Neural cell (in vitro differentiated cells): ENCODE results near the gene CLEC5A.

ENCODE experiments used
- EP300 ChIP-seq: fragments of 450-650 bp; conservative IDR thresholded peaks from 2 replicates; pipeline ENCODE4 v1.6.1; 2014; ENCODE audit warnings: antibody characterized with exemption, mild to moderate bottlenecking, moderate library complexity; ENCODE audit not compliant: poor library complexity, severe bottlenecking
- EZH2 ChIP-seq: fragments of 200-600, 300-800 bp; shearing (Covaris generic), sonication (generic); IDR thresholded peaks from 2 replicates; pipeline ENCODE4 v1.6.1; 2014; ENCODE audit warnings: antibody characterized with exemption, low read length, borderline replicate concordance, mild to moderate bottlenecking; ENCODE audit not compliant: insufficient read depth, poor library complexity, severe bottlenecking
- MXI1 ChIP-seq: fragments of 450-650 bp; conservative IDR thresholded peaks from 2 replicates; pipeline ENCODE4 v1.6.1; 2014; ENCODE audit warnings: antibody characterized with exemption, mild to moderate bottlenecking; ENCODE audit not compliant: poor library complexity, severe bottlenecking
- POLR2AphosphoS5 ChIP-seq: IDR thresholded peaks from 2 replicates; pipeline ENCODE4 v1.6.1; 2012
- RAD21 ChIP-seq: fragments of 450-650 bp; conservative IDR thresholded peaks from 2 replicates; pipeline ENCODE4 v1.6.1; 2014; ENCODE audit warnings: antibody characterized with exemption, mild to moderate bottlenecking, moderate library complexity
- REST ChIP-seq: IDR thresholded peaks from 2 replicates; pipeline ENCODE4 v1.6.1; 2012; ENCODE audit warnings: borderline replicate concordance
- SMC3 ChIP-seq: fragments of 450-650 bp; conservative IDR thresholded peaks from 2 replicates; pipeline ENCODE4 v1.6.1; 2014; ENCODE audit warnings: antibody characterized with exemption, mild to moderate bottlenecking, moderate library complexity; ENCODE audit not compliant: poor library complexity
- TAF1 ChIP-seq: IDR thresholded peaks from 2 replicates; pipeline ENCODE4 v1.6.1; 2012; ENCODE audit warnings: low read depth
- TF ChIP-seq, protein P1 (sequence below): fragments of 450-650 bp; IDR thresholded peaks from 2 replicates; pipeline ENCODE4 v1.5.1; 2014; ENCODE audit warnings: antibody characterized with exemption, mild to moderate bottlenecking, moderate library complexity; ENCODE audit not compliant: poor library complexity, severe bottlenecking

- TF ChIP-seq SMC3 (no peak), EZH2 (no peak), REST (no peak), POLR2AphosphoS5 (no peak), RAD21 (no peak), EP300 (no peak), TAF1 (no peak), MXI1 (no peak)
- TF ChIP-seq, protein P1, sequence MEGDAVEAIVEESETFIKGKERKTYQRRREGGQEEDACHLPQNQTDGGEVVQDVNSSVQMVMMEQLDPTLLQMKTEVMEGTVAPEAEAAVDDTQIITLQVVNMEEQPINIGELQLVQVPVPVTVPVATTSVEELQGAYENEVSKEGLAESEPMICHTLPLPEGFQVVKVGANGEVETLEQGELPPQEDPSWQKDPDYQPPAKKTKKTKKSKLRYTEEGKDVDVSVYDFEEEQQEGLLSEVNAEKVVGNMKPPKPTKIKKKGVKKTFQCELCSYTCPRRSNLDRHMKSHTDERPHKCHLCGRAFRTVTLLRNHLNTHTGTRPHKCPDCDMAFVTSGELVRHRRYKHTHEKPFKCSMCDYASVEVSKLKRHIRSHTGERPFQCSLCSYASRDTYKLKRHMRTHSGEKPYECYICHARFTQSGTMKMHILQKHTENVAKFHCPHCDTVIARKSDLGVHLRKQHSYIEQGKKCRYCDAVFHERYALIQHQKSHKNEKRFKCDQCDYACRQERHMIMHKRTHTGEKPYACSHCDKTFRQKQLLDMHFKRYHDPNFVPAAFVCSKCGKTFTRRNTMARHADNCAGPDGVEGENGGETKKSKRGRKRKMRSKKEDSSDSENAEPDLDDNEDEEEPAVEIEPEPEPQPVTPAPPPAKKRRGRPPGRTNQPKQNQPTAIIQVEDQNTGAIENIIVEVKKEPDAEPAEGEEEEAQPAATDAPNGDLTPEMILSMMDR, result no peak
Observed at GRCh38 chr7:141891336-141891735, 55.4 kb downstream of the CLEC5A start.
